ENCODE measurements around the gene COL16A1.

Gene COL16A1

GRCh38 chr1:31699341-31699891 lies 4.4 kb downstream of the COL16A1 start:
- TF ChIP-seq ZNF274 (IDR thresholded peaks at IDR 0.05; ENCODE audit: low read depth, low read length) (no peak), SUZ12 (IDR thresholded peaks at IDR 0.05; ENCODE audit: extremely low read depth, insufficient read depth, insufficient read length) (no peak), YY1 (IDR thresholded peaks at IDR 0.05; ENCODE audit: insufficient read depth, insufficient read length) (no peak)
- DNase-seq (ENCODE audit: low read depth, low spot score) = no peak
- no peak overlapping the region for H3K9ac ChIP-seq (ENCODE audit: insufficient read length, low read depth)
- peaks cover 42% of the 10 kb centered on the region for H3K4me1 ChIP-seq (ENCODE audit: insufficient read depth, insufficient read length)
- no peak overlapping the region for H3K4me3 ChIP-seq (ENCODE audit: insufficient read length, low read depth)
- no peaks in the 10 kb centered on the region for H3K9me3 ChIP-seq (ENCODE audit: insufficient read depth, low read length)
- H3K27me3 ChIP-seq (ENCODE audit: insufficient read depth, insufficient read length) = no peaks in the 10 kb centered on the region
- no peaks in the 10 kb centered on the region for H3K36me3 ChIP-seq (ENCODE audit: insufficient read depth, insufficient read length, low read length)

GRCh38 chr1:31697369-31697984 lies 6.3 kb downstream of the COL16A1 start:
- no peaks in the 10 kb centered on the region for H3K36me3 ChIP-seq (ENCODE audit: insufficient read depth, insufficient read length, low read length)
- H3K9me3 ChIP-seq (ENCODE audit: insufficient read depth, low read length) = no peaks in the 10 kb centered on the region

GRCh38 chr1:31696242-31696641 lies 7.6 kb downstream of the COL16A1 start:
- Histone ChIP-seq H3K4me1 (ENCODE audit: insufficient read depth, insufficient read length) (peaks cover 38% of the 10 kb centered on the region), H3K9ac (ENCODE audit: insufficient read length, low read depth) (peak overlapping the region; percentile 8)

More at GRCh38 chr1:31697369-31697984, 6.3 kb downstream of the COL16A1 start:
- Histone ChIP-seq H3K9ac (ENCODE audit: insufficient read length, low read depth) (peak overlapping the region; percentile 17), H3K27me3 (ENCODE audit: insufficient read depth, insufficient read length) (no peaks in the 10 kb centered on the region), H3K4me3 (ENCODE audit: insufficient read length, low read depth) (no peak overlapping the region), H3K4me1 (ENCODE audit: insufficient read depth, insufficient read length) (peaks cover 35% of the 10 kb centered on the region)
- no peak for DNase-seq (ENCODE audit: low read depth, low spot score)
- TF ChIP-seq SUZ12 (IDR thresholded peaks at IDR 0.05; ENCODE audit: extremely low read depth, insufficient read depth, insufficient read length) = no peak
- TF ChIP-seq YY1 (IDR thresholded peaks at IDR 0.05; ENCODE audit: insufficient read depth, insufficient read length) = no peak
- TF ChIP-seq ZNF274 (IDR thresholded peaks at IDR 0.05; ENCODE audit: low read depth, low read length) = no peak

GRCh38 chr1:31695327-31695726 lies 8.5 kb downstream of the COL16A1 start:
- Histone ChIP-seq H3K9ac (ENCODE audit: insufficient read length, low read depth) (no peak overlapping the region), H3K4me1 (ENCODE audit: insufficient read depth, insufficient read length) (peaks cover 35% of the 10 kb centered on the region), H3K36me3 (ENCODE audit: insufficient read depth, insufficient read length, low read length) (no peaks in the 10 kb centered on the region), H3K4me3 (ENCODE audit: insufficient read length, low read depth) (no peak overlapping the region), H3K27me3 (ENCODE audit: insufficient read depth, insufficient read length) (no peaks in the 10 kb centered on the region), H3K9me3 (ENCODE audit: insufficient read depth, low read length) (no peaks in the 10 kb centered on the region)
- DNase-seq (ENCODE audit: low read depth, low spot score) = no peak
- no peak for TF ChIP-seq ZNF274 (IDR thresholded peaks at IDR 0.05; ENCODE audit: low read depth, low read length)
- no peak for TF ChIP-seq YY1 (IDR thresholded peaks at IDR 0.05; ENCODE audit: insufficient read depth, insufficient read length)
- TF ChIP-seq SUZ12 (IDR thresholded peaks at IDR 0.05; ENCODE audit: extremely low read depth, insufficient read depth, insufficient read length) = no peak

More at GRCh38 chr1:31696242-31696641, 7.6 kb downstream of the COL16A1 start:
- Histone ChIP-seq H3K9me3 (ENCODE audit: insufficient read depth, low read length) (no peaks in the 10 kb centered on the region), H3K27me3 (ENCODE audit: insufficient read depth, insufficient read length) (no peaks in the 10 kb centered on the region), H3K4me3 (ENCODE audit: insufficient read length, low read depth) (no peak overlapping the region), H3K36me3 (ENCODE audit: insufficient read depth, insufficient read length, low read length) (no peaks in the 10 kb centered on the region)
- no peak for DNase-seq (ENCODE audit: low read depth, low spot score)
- TF ChIP-seq YY1 (IDR thresholded peaks at IDR 0.05; ENCODE audit: insufficient read depth, insufficient read length) = no peak
- TF ChIP-seq SUZ12 (IDR thresholded peaks at IDR 0.05; ENCODE audit: extremely low read depth, insufficient read depth, insufficient read length) = no peak
- TF ChIP-seq ZNF274 (IDR thresholded peaks at IDR 0.05; ENCODE audit: low read depth, low read length) = no peak

GRCh38 chr1:31694964-31695313 lies 8.9 kb downstream of the COL16A1 start:
- DNase-seq (ENCODE audit: low read depth, low spot score) = no peak
- no peak overlapping the region for H3K9ac ChIP-seq (ENCODE audit: insufficient read length, low read depth)
- peaks cover 31% of the 10 kb centered on the region for H3K4me1 ChIP-seq (ENCODE audit: insufficient read depth, insufficient read length)
- H3K27me3 ChIP-seq (ENCODE audit: insufficient read depth, insufficient read length) = no peaks in the 10 kb centered on the region
- H3K9me3 ChIP-seq (ENCODE audit: insufficient read depth, low read length) = no peaks in the 10 kb centered on the region
- no peak for TF ChIP-seq SUZ12 (IDR thresholded peaks at IDR 0.05; ENCODE audit: extremely low read depth, insufficient read depth, insufficient read length)
- no peak for TF ChIP-seq ZNF274 (IDR thresholded peaks at IDR 0.05; ENCODE audit: low read depth, low read length)
- no peak for TF ChIP-seq YY1 (IDR thresholded peaks at IDR 0.05; ENCODE audit: insufficient read depth, insufficient read length)
- no peaks in the 10 kb centered on the region for H3K36me3 ChIP-seq (ENCODE audit: insufficient read depth, insufficient read length, low read length)
- H3K4me3 ChIP-seq (ENCODE audit: insufficient read length, low read depth) = no peak overlapping the region

GRCh38 chr1:31694069-31694963 lies 9.5 kb downstream of the COL16A1 start:
- Histone ChIP-seq H3K4me3 (ENCODE audit: insufficient read length, low read depth) (no peak overlapping the region), H3K36me3 (ENCODE audit: insufficient read depth, insufficient read length, low read length) (no peaks in the 10 kb centered on the region), H3K4me1 (ENCODE audit: insufficient read depth, insufficient read length) (peaks cover 30% of the 10 kb centered on the region), H3K27me3 (ENCODE audit: insufficient read depth, insufficient read length) (no peaks in the 10 kb centered on the region), H3K9ac (ENCODE audit: insufficient read length, low read depth) (no peak overlapping the region), H3K9me3 (ENCODE audit: insufficient read depth, low read length) (no peaks in the 10 kb centered on the region)
- DNase-seq (ENCODE audit: low read depth, low spot score) = no peak
- TF ChIP-seq ZNF274 (IDR thresholded peaks at IDR 0.05; ENCODE audit: low read depth, low read length) (no peak), YY1 (IDR thresholded peaks at IDR 0.05; ENCODE audit: insufficient read depth, insufficient read length) (no peak), SUZ12 (IDR thresholded peaks at IDR 0.05; ENCODE audit: extremely low read depth, insufficient read depth, insufficient read length) (no peak)

- no peak for TF ChIP-seq SUZ12 (IDR thresholded peaks at IDR 0.05; ENCODE audit: extremely low read depth, insufficient read depth, insufficient read length)
- no peak for TF ChIP-seq YY1 (IDR thresholded peaks at IDR 0.05; ENCODE audit: insufficient read depth, insufficient read length)
- TF ChIP-seq ZNF274 (IDR thresholded peaks at IDR 0.05; ENCODE audit: low read depth, low read length) = no peak
- H3K36me3 ChIP-seq (ENCODE audit: insufficient read depth, insufficient read length, low read length) = no peaks in the 10 kb centered on the region
Measured at GRCh38 chr1:31693231-31693630, 10.6 kb downstream of the COL16A1 start.

More at GRCh38 chr1:31693231-31693630, 10.6 kb downstream of the COL16A1 start:
- no peak for DNase-seq (ENCODE audit: low read depth, low spot score)
- H3K9me3 ChIP-seq (ENCODE audit: insufficient read depth, low read length) = no peaks in the 10 kb centered on the region
- H3K9ac ChIP-seq (ENCODE audit: insufficient read length, low read depth) = peak overlapping the region; percentile 38
- H3K27me3 ChIP-seq (ENCODE audit: insufficient read depth, insufficient read length) = no peaks in the 10 kb centered on the region
- H3K4me1 ChIP-seq (ENCODE audit: insufficient read depth, insufficient read length) = peaks cover 40% of the 10 kb centered on the region
- H3K4me3 ChIP-seq (ENCODE audit: insufficient read length, low read depth) = no peak overlapping the region
